ENCODE data around the gene NTSR1.

Gene NTSR1

DNA sequence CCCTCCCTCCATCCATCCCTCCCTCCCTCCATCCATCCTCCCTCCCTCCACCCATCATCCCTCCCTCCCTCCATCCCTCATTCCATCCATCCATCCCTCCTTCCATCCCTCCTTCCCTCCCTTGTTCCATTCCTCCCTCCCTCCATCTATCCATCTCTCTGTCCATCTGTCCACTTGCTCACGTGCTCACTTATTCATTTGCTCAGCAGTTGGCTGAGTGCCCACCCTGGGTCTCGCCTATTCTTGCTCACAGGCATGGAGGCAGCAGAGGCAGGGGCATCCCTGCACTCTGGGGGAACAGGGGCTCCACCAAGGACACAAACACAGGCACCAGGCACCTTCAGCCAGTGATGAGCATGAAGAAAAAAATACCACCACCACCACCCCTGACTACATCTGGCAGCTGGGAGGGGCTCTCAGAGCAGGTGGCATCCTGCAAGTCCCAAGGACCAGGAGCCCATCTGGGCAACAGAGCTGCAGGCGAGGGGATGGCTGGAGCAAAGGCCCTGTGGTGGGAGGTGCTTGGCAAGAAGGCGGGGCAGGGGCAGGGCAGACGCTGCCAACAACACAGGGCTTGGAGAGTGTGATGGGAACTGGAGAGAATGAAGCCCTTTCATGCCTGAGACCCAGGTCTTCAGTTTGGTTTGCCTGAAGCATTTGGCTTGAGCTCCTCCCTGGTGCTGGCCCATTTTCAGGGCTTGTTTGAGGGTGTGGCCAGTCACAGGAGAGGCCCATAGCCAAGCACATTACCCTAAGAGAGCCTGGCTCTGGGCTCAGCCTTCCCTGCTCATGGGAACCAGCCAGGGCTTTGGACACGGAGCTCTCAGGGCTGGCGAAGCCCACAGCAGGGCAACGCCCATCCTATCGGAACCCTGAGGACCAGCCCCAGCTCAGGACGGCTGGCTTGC is 47.4 kb downstream of the NTSR1 start:
- no peak for DNase-seq (ENCODE audit: low read depth)

DNA sequence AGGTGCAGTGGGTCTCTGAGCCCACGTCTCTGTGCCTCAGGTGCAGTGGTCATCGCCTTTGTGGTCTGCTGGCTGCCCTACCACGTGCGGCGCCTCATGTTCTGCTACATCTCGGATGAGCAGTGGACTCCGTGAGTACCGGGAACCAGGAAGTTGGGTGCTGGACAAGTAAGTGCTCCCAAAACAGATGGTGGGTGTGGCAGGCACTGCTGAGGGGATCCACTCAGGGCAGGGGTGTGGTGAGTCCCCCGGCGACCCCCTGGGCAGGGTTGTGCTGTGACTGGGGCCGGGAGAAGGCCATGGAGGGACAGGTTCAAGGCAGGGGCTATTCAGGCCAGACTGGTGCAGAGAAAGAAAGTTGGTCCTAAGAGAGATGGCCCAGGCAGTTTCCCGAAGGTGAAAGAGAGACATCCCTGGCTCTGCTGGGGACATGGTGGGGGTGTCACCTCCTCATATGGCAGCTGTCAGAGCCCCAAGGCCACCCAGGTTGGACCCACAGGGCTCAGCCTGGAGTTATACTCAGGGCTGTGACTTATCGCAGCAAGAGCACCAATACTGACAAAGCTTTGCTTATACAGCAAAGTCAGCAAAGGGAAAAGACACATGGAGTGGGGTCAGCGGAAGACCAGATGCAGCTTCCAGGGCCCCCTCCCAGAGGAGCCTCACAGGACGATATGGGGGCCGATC is 49.7 kb downstream of the NTSR1 start:
- DNase-seq (ENCODE audit: low read depth), result no peak

DNA sequence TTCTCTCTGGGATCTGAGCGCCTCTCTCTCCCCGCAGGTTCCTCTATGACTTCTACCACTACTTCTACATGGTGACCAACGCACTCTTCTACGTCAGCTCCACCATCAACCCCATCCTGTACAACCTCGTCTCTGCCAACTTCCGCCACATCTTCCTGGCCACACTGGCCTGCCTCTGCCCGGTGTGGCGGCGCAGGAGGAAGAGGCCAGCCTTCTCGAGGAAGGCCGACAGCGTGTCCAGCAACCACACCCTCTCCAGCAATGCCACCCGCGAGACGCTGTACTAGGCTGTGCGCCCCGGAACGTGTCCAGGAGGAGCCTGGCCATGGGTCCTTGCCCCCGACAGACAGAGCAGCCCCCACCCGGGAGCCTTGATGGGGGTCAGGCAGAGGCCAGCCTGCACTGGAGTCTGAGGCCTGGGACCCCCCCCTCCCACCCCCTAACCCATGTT is 51.4 kb downstream of the NTSR1 start:
- DNase-seq (ENCODE audit: low read depth), result no peak

DNA sequence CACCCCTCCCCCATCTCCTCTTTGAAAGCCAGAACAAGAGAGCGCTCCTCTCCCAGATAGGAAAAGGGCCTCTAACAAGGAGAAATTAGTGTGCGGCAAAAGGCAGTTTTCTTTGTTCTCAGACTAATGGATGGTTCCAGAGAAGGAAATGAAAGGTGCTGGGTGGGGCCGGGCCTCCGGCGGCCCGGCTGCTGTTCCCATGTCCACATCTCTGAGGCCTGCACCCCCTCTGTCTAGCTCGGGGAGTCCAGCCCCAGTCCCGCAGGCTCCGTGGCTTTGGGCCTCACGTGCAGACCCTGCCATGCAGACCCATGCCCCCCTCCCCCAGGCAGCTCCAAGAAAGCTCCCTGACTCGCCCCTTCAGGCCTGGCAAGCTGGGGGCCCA is 51.8 kb downstream of the NTSR1 start:
- no peak for DNase-seq (ENCODE audit: low read depth)

DNA sequence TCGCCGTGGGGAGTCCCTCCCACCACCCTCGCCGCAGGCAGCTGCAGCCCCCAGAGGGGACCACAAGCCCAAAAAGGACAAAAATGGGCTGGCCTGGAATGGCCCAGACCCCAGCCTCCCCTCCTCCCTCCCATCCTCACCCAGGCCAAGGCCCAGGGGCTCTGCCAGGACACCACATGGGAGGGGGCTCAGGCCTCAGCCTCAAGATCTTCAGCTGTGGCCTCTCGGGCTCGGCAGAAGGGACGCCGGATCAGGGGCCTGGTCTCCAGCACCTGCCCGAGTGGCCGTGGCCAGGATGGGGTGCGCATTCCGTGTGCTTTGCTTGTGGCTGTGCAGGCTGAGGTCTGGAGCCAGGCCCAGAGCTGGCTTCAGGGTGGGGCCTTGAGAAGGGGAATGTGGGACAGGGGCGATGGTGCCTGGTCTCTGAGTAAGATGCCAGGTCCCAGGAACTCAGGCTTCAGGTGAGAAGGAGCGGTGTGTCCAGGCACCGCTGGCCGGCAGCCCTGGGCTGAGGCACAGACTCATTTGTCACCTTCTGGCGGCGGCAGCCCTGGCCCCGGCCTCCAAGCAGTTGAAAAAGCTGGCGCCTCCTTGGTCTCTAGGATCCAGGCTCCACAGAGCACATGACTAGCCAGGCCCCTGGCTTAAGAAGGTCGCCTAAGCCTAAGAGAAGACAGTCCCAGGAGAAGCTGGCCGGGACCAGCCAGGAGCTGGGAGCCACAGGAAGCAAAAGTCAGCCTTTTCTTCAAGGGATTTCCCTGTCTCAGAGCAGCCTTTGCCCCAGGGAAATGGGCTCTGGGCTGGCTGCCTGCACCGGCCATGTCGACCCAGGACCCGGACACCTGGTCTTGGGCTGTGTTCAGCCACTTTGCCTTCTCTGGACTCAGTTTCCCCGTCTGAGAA is 52.5 kb downstream of the NTSR1 start:
- DNase-seq (ENCODE audit: low read depth), result no peak

GRCh38 chr20:62761759-62762131 is 53.1 kb downstream of the NTSR1 start:
- DNase-seq (ENCODE audit: low read depth), result no peak

DNA sequence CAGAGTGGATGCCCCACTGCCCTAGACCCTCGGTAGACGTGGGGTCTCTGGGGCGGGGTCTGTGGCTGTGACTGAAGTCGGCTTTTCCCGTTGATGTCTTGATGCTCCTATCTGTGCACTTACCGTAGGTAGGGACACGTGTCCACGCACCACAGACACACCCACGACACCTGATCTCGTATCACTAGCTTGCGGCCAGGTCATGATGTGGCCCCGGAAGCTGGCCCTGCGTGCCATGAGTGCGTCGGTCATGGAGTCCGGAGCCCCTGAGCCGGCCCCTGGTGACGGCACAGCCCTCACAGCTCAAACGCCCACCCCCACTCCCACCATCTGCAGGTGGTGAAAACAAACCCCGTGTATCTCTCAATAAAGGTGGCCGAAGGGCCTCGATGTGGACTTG is 53.7 kb downstream of the NTSR1 start:
- no peak for DNase-seq (ENCODE audit: low read depth)

- no peak for DNase-seq (ENCODE audit: low read depth)
These were observed 54.2 kb downstream of the NTSR1 start for GRCh38 chr20:62762801-62763368.

DNA sequence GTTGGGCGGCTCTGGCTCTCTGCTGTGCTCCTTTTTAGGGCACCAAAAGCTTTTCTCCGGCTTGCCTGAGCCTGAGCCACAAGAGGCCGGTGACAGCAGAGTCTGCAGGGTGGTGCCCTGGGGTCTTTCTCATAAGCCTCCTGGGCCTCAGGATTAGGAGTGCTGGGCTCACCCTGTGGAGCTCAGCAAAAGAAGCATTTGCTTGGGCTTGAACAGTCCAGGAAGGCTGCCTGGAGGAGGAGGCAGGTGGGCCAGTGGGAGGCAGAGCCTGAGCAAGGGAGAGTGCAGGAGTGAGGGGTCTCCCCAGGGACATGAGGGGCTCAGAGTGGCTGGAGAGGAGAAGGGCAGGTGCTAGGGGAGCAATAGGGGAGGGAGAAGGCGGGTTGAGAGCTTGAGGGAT is 54.8 kb downstream of the NTSR1 start:
- DNase-seq (ENCODE audit: low read depth), result no peak

DNA sequence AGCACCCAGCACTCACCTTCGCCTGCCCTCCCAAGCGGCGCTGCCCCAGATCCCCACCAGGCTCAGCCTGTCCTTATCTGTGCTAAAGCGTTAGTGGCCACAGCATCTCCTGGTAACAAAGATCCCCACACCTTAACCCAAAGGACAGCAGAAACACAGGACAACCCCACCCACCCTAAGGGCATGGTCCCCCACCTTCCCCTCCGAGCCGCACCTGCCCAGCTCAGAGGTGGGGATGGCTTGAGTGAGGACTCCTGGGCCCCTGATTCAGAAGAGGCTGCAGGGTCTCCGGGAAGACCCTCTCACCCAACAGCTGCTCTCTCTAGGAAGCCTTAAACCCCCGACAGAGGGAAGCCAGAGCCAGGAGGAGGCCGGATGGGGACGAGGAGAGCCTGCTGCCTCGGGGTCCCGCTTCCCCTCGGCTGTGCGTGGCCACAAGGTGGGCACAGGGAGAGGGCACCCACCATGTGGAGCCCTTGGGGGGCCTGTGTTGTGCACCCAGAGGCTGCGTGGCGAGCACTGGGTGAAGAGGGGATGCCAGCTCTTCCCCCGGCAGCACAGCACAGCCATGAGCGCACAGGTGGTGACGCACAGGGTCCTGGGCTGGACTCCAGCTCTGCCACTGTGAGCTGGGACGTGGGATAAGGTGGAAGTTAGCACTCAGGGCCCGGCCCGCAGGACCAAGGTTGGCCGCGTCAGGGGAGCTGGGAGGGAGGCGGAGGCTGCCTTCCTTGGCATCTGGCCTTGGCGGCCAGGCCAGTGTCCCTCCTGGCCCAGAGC is 55.7 kb downstream of the NTSR1 start:
- no peak for DNase-seq (ENCODE audit: low read depth)

- DNase-seq (ENCODE audit: low read depth), result no peak
These were observed 56.4 kb downstream of the NTSR1 start for GRCh38 chr20:62765021-62765420.

DNA sequence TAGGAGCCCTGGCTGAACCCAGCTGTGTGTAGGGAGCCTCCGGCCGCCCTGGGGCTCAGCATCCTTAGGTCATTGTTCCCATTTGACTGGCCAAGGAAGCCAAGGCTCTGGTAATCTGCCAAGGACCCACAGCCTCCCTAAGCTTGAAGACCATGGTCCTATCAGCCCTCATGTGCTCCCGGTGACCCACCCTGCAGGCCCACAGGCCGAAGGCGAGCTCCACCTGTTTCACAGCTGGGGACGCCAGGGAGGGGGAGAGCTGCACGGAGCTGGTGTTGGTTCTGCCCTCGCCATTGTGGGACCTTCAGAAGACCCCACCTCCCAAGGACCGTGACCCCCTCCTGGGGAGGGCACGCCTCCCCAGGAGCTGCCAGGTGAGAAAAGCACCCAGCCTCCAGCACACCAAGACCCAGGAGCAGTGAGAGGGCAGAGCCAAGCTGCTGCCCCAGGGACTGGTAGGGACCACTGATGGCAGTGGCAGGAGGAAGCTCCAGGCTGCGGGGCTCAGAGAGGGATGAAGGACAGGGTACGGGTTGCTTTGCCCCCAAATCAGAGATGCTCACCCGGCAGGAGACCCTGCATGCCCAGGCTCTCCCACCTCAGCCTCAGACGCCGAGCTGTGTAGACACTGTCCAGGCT is 56.9 kb downstream of the NTSR1 start:
- no peak for DNase-seq (ENCODE audit: low read depth)

DNA sequence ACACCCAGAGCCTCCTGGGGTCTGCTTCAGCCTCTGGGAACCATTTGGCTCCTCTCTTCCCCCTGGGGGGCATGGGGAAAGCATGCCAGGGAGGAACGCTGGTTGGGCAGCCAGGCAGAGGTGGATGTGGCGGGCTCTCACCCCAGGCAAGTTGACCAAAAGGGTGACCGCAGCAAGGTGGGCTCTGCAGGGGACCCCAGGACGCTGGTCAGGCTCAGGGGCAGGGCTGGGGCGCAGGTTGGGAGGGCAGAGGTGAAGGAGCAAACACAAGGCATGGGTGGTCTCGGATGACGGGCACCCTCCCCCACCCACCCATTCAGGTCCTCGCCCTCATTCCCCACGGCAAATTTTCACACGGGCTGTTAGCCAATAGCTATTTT is 57.4 kb downstream of the NTSR1 start:
- DNase-seq (ENCODE audit: low read depth), result no peak

DNA sequence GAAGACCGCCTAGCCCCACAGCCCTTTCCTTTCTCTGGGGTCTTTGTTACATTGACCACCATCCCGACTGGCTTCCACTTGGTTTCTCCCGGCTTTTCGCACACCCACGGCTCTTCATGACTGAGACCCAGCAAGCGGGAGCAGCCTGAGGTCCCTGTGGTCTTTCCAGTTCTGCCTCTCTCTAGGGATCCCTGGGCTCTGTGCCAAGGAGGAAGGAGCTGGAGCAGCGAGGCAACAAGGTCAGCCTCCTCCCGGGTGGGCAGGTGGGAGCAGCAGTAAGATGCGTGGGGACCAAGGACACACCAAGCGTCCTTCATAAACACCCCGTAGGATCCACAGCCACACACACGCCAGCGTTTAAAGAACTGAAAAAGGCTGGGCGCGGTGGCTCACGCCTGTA is 58.1 kb downstream of the NTSR1 start:
- no peak for DNase-seq (ENCODE audit: low read depth)

DNA sequence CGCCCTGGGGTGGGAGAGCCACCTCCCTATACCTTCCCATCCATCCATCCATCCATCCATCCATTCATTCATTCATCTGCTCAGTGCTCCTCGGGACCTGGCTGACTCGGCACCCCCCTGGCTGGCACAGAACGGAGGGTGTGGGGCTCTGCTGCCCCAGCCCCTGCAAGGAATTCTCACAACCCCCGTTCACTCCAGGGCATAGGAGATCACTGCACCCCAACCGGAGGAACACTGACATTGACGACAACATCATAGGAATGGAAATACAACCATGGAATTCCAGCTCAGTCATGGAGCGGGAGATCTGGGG is 59.6 kb downstream of the NTSR1 start:
- DNase-seq (ENCODE audit: low read depth), result no peak

DNA sequence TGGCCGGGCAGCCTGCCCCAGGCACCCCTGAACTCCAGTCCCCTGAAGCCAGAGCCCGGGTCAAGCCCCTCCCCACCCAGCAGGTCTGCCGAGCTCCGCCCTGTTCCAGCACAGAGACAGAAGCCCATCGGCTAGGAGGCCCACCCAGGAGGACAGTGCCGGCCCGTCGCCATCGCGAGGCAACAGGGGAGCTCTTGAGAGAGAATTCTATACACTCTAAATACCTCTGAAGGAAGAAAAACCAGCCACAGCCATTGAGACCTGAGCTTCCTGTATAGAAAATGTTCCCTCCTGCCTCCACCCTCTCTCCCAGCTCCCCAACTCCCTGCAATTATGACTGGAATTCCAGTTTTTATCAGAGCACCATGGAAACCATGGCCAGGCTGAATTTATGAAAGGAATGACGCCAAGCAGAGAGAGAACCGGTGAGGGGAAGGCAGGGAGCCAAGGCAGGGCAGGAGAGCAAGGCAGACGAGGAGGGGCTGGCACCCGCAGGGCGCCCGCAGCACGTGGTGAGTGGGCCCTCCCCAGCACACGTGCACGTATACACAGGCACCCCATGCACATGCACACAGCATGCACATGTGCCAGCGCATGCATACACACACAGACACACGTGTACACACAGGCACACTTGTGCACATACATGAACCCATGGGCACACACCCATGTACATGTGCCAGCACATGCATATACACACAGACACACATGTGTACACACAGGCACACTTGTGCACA is 60.1 kb downstream of the NTSR1 start:
- DNase-seq (ENCODE audit: low read depth), result no peak

- DNase-seq (ENCODE audit: low read depth), result no peak
These were observed 60.9 kb downstream of the NTSR1 start for GRCh38 chr20:62769346-62770071.

- no peak for DNase-seq (ENCODE audit: low read depth)
These were observed 61.7 kb downstream of the NTSR1 start for GRCh38 chr20:62770111-62770910.

- DNase-seq (ENCODE audit: low read depth), result no peak
These were observed 62.3 kb downstream of the NTSR1 start for GRCh38 chr20:62770916-62771315.
